HG02759 (cell line): ENCODE results near the gene NPLOC4.

Source experiments
- ATAC-seq: cut with Tn5 transposase; IDR thresholded peaks from one replicate; pipeline ENCODE4 v1.9.1; 2021; ENCODE audit warnings: mild to moderate bottlenecking, moderate library complexity; ENCODE audit not compliant: unreplicated experiment

The NPLOC4 gene

DNA sequence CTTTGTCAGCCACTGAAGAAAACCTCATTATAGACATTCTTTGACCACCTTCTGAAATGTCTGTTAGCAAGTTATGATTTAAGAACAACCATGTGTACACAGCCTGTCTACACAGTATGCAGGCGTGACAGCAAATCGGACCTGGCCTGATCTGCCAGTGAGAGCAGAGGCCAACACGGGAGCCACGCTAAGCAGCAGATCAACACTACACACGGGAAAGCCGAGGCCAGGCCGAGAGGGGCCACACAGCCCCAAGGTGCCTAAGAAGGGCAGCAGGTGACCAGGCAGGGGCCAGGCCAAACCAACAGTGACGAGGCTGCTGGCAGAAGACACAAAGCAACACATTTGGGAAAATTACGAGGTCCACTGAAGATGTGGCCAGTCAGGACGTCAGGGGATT, 68.5 kb downstream of the NPLOC4 start:
- ATAC-seq: no peak

GRCh38 chr17:81567191-81567590, 69.7 kb downstream of the NPLOC4 start:
- ATAC-seq: no peak

DNA sequence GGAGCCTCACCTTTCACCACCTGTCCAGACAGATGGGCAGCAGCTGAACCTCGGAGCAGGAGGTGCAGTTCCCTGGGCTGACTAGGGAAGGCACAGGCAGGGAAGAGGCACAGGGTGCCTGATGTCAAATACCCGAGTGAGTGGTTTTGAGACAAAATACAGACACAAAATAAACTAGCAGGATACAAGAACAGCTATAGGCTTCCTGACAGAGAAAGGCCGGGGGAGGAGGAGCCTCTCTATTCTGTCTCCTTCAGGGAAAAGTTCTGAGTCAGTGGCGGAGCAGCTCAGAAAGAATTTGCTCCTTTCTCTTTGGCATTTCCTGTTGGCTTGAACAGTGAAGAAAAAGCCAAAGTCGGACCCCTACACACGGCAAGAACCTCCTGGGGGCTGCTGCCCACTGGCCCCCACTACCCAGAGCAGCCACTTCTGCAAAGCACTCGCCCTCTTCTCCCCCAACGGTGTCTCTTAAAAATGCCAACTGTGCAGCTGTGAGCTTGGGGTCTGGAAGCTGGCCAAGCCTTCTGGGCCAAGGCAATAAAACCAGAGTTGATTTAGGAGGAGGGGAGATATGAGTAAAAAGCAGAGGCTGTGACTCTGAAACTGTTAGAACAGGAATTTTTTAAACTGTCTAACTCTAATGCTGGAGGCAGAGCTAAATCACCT, 70.3 kb downstream of the NPLOC4 start:
- ATAC-seq: no peak

GRCh38 chr17:81565231-81565630, 71.7 kb downstream of the NPLOC4 start:
- ATAC-seq: no peak

DNA sequence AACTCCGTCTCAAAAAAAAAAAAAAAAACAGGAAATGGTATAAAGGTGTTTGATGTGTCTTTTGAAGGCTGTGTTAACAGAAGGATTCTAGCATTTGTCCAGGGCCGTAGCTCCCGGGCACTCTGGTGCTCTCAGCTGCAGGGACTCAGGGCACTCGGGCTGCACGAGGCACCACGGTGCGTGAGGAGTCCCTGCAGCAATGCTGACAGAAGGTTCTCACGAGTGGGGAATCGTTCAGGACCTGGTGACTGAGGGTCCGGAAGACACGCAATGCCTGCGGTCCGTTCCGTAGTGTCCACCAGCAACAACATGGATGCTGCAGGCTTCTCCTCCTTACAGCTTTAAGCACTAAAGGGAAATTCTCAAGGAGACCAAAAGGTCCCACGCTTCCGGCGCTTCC, 72.1 kb downstream of the NPLOC4 start:
- no peak for ATAC-seq

DNA sequence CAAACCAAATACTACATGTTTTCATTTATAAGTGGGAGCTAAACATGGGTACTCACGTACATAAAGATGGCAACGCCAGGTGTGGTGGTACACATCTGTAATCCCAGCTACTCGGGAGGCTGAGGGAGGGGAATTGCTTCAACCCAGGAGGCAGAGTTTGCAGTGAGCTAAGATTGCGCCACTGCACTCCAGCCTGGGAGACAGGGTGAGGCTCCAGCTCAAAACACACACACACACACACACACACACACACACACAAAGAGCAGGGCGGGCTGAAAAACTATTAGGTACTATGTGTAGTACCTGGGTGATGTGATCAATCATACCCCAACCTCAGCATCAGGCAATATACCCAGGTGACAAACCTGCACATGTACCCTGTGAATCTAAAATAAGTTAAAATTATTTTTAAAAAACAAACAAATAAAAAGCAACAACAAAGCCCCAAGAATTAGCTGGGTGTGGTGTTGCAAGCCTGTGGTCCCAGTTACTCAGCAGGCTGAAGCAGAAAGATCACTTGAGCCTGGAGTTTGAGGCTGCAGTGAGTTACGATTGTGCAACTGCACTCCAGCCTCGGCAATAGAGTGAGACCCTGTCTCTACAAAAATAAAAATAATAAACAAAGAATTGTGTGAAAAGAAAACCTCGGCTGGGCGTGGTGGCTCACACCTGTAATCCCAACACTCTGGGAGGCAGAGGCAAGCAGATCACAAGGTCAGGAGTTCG, 72.9 kb downstream of the NPLOC4 start:
- ATAC-seq: no peak

DNA sequence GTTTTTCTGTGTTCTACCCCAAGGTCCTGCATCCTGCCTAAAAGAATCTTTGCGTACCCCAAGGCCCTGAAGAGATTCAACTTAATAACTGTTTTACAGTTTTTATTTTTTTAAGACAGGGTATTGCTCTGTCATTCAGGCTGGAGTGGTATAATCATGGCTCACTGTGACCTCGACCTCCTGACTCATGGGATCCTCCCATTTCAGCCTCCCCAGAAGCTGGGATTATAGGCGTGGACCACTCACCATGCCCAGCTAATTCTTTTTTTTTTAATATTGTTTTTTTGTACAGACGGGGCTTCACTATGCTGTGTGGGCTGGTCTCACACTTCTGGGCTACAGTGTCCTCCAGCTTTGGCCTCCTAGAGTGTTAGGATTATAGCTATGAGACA, 75.4 kb downstream of the NPLOC4 start:
- ATAC-seq: no peak

- ATAC-seq: no peak
Observed at GRCh38 chr17:81558941-81559806, 77.7 kb downstream of the NPLOC4 start.

DNA sequence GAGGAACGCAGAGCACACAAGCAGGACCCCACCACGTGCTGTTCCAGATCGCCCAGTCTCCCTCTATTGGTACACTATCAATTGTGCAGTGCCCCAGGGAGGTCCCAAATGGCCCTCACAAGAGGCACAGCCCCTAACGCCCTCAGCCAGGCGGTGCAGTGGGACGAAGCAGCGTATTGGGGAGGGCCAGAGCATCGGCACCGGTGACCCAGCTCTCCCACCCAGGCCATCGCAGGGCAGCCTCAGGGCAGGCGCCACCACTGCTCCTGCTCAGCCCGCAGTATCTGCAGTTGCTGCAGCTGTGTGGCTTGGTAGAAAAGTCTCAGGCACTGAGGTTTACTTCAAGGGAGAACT, 78.8 kb downstream of the NPLOC4 start:
- ATAC-seq: no peak

- ATAC-seq: no peak
Observed at GRCh38 chr17:81557276-81558114, 79.4 kb downstream of the NPLOC4 start.

DNA sequence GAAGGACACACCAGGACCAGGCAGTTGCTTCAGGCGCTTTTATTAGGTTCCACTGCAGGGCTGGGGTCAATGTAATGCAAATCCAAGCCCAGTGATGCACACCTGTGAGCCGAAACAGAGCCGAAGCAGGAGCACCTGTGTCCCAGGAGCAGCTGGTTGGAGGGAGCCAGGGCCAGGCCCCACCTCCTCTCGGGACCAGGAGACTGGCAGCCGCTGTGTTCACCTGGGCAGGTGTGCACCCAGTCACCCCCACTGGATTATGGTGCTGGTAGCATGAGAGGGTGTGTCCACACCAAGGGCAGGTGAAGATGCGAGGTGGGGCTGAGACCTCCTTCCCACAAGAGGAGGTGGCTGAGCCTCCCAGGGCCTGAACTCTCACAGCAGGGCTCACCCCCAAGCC, 80.0 kb downstream of the NPLOC4 start:
- no peak for ATAC-seq

GRCh38 chr17:81556175-81556691, 80.7 kb downstream of the NPLOC4 start:
- ATAC-seq: no peak

DNA sequence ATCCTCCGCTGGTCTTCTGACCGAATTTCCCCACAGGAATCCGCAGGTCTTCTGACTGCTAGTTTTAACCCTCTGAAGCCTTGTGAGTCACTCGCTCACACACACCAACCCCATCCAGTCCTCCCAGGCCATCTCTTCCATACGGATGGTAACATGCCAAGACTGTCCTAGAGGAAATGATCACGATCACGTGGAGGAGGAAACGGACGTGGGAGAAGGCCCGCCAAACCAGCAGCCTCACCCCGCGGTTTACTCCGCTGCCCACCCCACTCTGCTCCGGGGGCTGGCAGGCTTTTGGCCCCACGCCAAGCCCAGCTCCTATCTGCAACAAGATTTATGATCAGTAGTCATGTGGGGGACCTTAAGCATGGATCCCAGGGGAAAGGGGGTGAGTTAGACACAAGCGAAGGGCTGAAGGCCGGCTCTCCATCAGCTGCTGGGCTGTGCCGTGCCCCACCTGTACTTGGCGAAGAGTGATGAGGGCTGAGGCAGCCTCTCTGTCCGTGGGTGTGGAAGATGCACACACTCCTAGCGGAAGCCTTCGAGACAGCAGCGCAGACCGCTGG, 83.2 kb downstream of the NPLOC4 start:
- ATAC-seq: no peak

DNA sequence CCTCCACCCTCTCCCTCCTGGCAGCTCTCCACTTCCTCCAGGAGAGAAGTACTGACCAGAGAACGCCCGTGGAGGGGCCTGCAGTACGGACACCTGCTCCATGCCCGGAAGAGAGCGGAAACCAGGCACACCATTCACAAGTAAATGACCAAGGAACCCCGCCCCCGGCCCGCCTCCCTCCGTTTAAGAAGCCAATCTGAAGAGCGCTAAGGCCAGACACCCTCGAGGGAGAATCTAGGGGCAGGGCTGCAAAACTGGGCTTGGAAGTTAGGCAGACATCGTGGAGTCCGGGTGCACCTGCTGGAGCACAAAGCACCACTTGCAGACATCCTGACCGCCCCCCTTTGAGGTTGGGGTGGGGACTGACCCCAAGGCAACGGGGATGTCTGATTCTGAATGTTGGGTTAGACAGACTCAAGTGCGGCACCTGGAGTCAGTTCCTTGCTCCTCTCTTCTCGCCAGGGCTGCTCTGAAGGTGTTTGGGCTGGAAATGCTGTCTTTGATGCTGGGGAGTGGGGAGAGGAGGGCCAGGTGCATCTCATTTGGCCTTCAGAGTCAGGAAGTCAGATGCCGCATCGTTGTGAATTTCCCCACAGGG, 83.8 kb downstream of the NPLOC4 start:
- peak; percentile 40 for ATAC-seq

DNA sequence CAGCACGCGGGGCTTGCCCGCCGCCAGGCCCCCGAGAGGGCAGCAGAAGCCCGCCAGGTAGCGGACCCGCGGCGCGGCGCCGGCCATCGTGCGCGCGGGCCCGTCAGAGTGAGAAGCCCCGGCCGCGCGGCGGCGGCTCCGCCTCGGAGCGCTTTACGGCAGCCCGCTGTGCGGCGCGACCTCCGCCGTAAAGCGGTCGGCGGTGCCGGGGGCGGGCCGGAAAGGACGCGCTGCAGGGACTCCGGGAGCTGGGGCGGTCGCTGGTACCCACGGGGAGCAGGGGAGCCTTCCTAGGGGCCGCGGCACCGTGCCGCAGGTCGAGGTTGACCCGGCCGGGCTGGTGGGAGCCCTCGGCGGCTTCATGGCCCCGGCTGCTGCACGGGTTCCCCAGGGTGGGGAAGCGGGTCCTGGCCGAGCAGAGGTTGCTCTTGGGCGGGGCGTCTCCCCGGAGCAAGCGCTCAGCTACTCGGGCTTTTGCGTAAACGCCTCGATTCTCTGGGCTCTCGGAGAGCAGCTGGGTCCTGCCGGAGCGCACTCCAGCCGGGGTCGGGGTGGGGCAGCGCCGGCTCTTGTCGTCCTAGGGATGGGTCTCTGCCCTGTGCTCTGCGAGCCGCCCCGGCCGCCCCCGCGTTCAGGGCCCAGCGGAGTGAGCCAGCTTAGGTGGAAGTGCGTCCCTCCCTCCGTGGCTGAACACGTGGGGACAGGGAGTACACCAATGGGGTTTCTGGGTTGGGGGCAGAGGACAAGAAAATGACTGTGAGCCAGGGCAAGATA, 84.5 kb downstream of the NPLOC4 start, which contains the start of gene FAAP100:
TSS of gene FAAP100 (minus strand) at position 110 of the 774 bp plus-strand sequence. CDS start at position 87, 23 bp downstream.
- ATAC-seq: peak; percentile 48

DNA sequence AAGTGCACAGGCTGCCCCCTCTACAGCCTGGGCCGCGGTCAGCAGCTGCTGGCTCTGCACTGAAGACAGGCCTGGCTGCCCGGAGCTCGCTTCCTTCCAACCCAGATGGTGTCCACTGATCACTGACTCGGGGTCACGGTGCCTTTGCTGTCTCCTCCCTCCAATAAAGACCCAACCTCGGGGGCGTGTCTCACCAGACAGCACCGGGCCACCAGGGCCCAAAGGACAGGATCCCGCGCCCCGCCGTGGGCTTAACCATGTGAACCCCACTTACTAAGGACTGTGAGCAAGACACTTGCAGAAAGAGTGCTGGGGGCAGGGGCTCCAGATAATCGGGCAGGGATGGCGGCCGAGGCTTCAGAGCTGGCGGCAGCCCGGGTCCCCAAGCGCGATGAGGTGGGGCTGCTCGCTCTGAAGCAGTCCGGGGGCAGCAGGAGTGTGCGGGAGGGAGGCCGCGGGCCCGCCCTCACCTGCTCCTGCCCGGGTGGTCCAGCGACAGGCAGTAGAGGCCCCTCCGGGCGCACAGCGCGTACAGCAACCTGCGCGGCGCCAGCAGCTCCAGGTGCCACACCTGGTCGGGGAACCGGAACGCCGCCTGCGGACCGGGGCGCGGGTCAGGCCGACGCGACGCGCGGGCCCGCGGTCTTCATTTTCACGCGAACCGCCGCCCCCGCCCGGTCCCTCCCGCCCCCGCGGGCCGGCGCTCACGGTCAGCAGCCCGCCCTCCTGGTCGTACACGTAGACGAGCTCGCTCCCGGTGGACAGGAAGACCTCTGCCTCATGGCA, 85.3 kb downstream of the NPLOC4 start:
- peak; percentile 20 for ATAC-seq

DNA sequence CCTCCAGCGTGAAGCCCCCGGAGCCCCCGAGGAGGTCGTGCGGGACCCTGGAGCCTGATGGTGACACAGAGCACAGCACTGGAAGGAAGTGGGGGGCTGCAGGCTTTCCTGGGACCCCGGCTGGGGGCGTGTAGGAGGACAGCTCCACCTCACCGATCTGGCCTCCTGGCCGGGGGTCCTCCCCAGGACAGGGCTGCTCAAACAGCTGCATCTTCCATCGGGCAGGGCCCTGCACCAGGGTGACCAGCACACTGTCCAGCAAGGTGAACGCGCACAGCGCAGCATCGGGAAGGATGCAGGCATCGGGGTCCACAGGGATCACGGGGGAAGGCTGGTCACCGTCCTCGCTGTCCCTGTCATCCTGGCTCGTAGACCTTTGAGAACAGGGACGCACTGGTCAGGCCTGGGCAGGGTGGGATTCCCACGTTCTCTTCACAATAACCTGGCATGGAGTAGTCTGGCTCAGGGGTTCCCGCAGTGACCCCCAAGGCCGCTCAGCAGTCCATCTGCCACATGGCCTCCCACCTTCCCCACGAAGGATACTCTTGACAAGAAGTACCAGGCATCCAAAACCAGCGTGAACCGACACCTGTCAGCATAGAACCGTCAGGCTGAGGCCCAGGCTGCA, 86.0 kb downstream of the NPLOC4 start:
- ATAC-seq: no peak

DNA sequence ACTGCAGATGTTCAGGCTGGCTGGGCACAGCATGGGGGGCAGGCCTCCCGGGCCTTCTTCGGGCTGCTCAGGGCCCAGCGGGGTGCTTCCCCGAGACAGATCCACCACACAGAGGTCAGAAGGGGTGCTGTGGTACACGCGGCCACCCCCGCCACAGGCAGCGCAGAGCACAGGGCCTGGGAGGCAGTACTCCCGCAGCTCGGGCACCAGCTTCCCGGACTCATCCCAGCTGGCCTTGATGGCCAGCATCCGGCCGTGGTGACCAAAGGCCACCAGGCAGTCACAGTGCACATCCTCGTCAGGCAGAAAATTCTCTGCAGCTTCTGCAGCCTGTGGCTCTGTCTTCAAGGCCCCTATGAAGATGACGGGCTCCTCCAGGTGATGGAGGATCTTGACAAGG, 86.6 kb downstream of the NPLOC4 start:
- ATAC-seq: no peak
